Astrocyte (in vitro differentiated cells and primary cell): ENCODE data around the gene POU2AF3. TPM values are rescaled to one million over a fixed set of nuclear protein-coding genes. Genes with fewer than 3 reads are reported as not detected.

Source experiments
- DNase-seq: peaks from one replicate; pipeline ENCODE4 v3.0.0-alpha.2; 2010; ENCODE audit warnings: low read depth
- FAIRE-seq: peaks from 2 replicates; lab custom pipeline; 2011; peaks lifted over from hg19 to GRCh38; lab: Jason Lieb, UNC
- H2AFZ ChIP-seq: 2 replicates; pipeline ENCODE4 v1.6.0; 2012; ENCODE audit warnings: low read depth, low read length, inconsistent platforms
- H3K27ac ChIP-seq: 2 replicates; pipeline ENCODE4 v1.5.1; 2011; ENCODE audit warnings: low read depth, low read length, inconsistent platforms
- H3K27me3 ChIP-seq: 2 replicates; pipeline ENCODE4 v1.6.0; 2011; ENCODE audit warnings: low read length, inconsistent platforms; ENCODE audit not compliant: insufficient read depth
- H3K36me3 ChIP-seq: 2 replicates; pipeline ENCODE4 v1.5.1; 2011; ENCODE audit warnings: low read length, inconsistent platforms; ENCODE audit not compliant: insufficient read depth
- H3K4me1 ChIP-seq: 2 replicates; pipeline ENCODE4 v1.5.1; 2011; ENCODE audit warnings: low read length, inconsistent platforms; ENCODE audit not compliant: insufficient read depth
- H3K4me2 ChIP-seq: 2 replicates; pipeline ENCODE4 v1.6.0; 2012; ENCODE audit warnings: low read length, inconsistent platforms
- H3K4me3 ChIP-seq: 2 replicates; pipeline ENCODE4 v1.5.1; 2011; ENCODE audit warnings: low read depth, mild to moderate bottlenecking, low read length, inconsistent platforms; ENCODE audit not compliant: insufficient read depth
- H3K79me2 ChIP-seq: 2 replicates; pipeline ENCODE4 v1.6.0; 2012; ENCODE audit warnings: mild to moderate bottlenecking, low read length, inconsistent platforms; ENCODE audit not compliant: insufficient read depth
- H3K9ac ChIP-seq: 2 replicates; pipeline ENCODE4 v1.6.0; 2012; ENCODE audit warnings: mild to moderate bottlenecking, low read length, inconsistent platforms
- H3K9me3 ChIP-seq: 2 replicates; pipeline ENCODE4 v1.5.1; 2012; ENCODE audit warnings: low read depth, mild to moderate bottlenecking, low read length, inconsistent platforms; ENCODE audit not compliant: insufficient read depth
- H4K20me1 ChIP-seq: 2 replicates; pipeline ENCODE4 v1.6.0; 2012; ENCODE audit warnings: low read length, inconsistent platforms; ENCODE audit not compliant: insufficient read depth
- H3K27ac Mint-ChIP-seq: one replicate; pipeline ENCODE4 v1.8.0; 2021; ENCODE audit warnings: mild to moderate bottlenecking, mixed read lengths; ENCODE audit not compliant: unreplicated experiment
- H3K27me3 Mint-ChIP-seq: one replicate; pipeline ENCODE4 v1.8.0; 2021; ENCODE audit warnings: low read depth, mixed read lengths; ENCODE audit not compliant: unreplicated experiment
- H3K36me3 Mint-ChIP-seq: one replicate; pipeline ENCODE4 v1.8.0; 2021; ENCODE audit warnings: low read depth, mixed read lengths; ENCODE audit not compliant: unreplicated experiment
- H3K4me1 Mint-ChIP-seq: one replicate; pipeline ENCODE4 v1.8.0; 2021; ENCODE audit warnings: low read depth, mixed read lengths; ENCODE audit not compliant: unreplicated experiment
- H3K4me3 Mint-ChIP-seq: one replicate; pipeline ENCODE4 v1.8.0; 2021; ENCODE audit warnings: mild to moderate bottlenecking, moderate library complexity, mixed read lengths; ENCODE audit not compliant: unreplicated experiment
- H3K9me3 Mint-ChIP-seq: one replicate; pipeline ENCODE4 v1.8.0; 2021; ENCODE audit warnings: mild to moderate bottlenecking, mixed read lengths; ENCODE audit not compliant: unreplicated experiment
- EZH2 ChIP-seq: IDR thresholded peaks from 2 replicates; pipeline ENCODE4 v1.6.1; 2012; ENCODE audit warnings: mild to moderate bottlenecking, low read length, inconsistent platforms; ENCODE audit not compliant: insufficient read depth
- total RNA-seq: library from RNA; stranded (reverse); gene quantifications from 2 replicates; pipeline ENCODE4 v1.2.1, GENCODE V29; 2021
- TF ChIP-seq, protein P1 (sequence below): IDR thresholded peaks from 2 replicates; pipeline ENCODE4 v1.5.1; 2011; ENCODE audit warnings: low read depth, mild to moderate bottlenecking, inconsistent platforms, low read length, moderate library complexity; ENCODE audit not compliant: insufficient read depth

Gene POU2AF3
- total RNA-seq, 1 donor from 2014 or later = 0.27 TPM

- Mint-ChIP-seq H3K9me3 (no peaks in the 10 kb centered on the region), H3K4me3 (no peak overlapping the region), H3K36me3 (no peaks in the 10 kb centered on the region), H3K27ac (no peak overlapping the region), H3K27me3 (peaks cover 3% of the 10 kb centered on the region), H3K4me1 (no peaks in the 10 kb centered on the region)
- no peak overlapping the region for H3K27ac ChIP-seq
- no peaks in the 10 kb centered on the region for H3K36me3 ChIP-seq
- H3K9ac ChIP-seq = no peak overlapping the region
- peaks cover 4% of the 10 kb centered on the region for H3K27me3 ChIP-seq
- H3K4me3 ChIP-seq = no peak overlapping the region
- no peak overlapping the region for H3K4me2 ChIP-seq
- H4K20me1 ChIP-seq = no peaks in the 10 kb centered on the region
- FAIRE-seq (no peak), DNase-seq (no peak)
- no peaks in the 10 kb centered on the region for H3K79me2 ChIP-seq
- H2AFZ ChIP-seq = no peak overlapping the region
- H3K4me1 ChIP-seq = no peaks in the 10 kb centered on the region
- TF ChIP-seq, protein P1, sequence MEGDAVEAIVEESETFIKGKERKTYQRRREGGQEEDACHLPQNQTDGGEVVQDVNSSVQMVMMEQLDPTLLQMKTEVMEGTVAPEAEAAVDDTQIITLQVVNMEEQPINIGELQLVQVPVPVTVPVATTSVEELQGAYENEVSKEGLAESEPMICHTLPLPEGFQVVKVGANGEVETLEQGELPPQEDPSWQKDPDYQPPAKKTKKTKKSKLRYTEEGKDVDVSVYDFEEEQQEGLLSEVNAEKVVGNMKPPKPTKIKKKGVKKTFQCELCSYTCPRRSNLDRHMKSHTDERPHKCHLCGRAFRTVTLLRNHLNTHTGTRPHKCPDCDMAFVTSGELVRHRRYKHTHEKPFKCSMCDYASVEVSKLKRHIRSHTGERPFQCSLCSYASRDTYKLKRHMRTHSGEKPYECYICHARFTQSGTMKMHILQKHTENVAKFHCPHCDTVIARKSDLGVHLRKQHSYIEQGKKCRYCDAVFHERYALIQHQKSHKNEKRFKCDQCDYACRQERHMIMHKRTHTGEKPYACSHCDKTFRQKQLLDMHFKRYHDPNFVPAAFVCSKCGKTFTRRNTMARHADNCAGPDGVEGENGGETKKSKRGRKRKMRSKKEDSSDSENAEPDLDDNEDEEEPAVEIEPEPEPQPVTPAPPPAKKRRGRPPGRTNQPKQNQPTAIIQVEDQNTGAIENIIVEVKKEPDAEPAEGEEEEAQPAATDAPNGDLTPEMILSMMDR = no peak
- no peak for TF ChIP-seq EZH2
- no peaks in the 10 kb centered on the region for H3K9me3 ChIP-seq
These were observed 25.9 kb upstream of the POU2AF3 start for GRCh38 chr11:111272420-111272819.

DNA sequence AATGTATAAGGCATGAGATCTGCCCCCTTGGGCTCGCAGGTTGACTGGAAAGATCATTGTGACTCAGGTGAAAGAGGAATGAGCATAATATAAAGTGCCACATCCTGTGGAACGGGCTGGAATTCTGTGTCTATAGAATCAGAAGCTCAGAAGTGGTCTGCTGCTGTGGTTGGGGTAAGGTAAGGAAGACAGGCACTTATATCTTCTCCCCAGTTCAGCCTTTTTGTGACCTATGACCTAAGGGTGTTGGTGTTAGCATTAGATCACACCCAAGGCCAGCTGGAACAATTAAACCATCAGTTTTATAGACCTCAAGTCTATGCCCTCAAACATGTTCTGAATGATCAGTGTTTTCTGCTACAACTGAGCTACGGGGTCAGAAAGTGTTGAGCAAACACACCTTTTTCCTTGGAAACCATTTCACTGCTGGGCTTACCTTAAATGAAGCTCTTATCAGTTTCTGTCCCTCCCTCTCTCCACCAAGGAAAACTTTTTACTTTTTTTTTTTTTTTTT, 15.7 kb upstream of the POU2AF3 start:
- FAIRE-seq = no peak
- peaks cover 10% of the 10 kb centered on the region for H3K27me3 ChIP-seq
- no peaks in the 10 kb centered on the region for H4K20me1 ChIP-seq
- H3K9ac ChIP-seq = no peak overlapping the region
- no peak overlapping the region for H3K4me2 ChIP-seq
- Mint-ChIP-seq H3K36me3 (no peaks in the 10 kb centered on the region), H3K4me1 (no peaks in the 10 kb centered on the region), H3K27ac (no peak overlapping the region), H3K4me3 (no peak overlapping the region), H3K9me3 (no peaks in the 10 kb centered on the region), H3K27me3 (peaks cover 13% of the 10 kb centered on the region)
- H2AFZ ChIP-seq = no peak overlapping the region
- H3K27ac ChIP-seq = no peak overlapping the region
- TF ChIP-seq, protein P1 = no peak
- TF ChIP-seq EZH2 = no peak
- no peaks in the 10 kb centered on the region for H3K9me3 ChIP-seq
- H3K4me3 ChIP-seq = no peak overlapping the region
- H3K79me2 ChIP-seq = no peaks in the 10 kb centered on the region
- H3K36me3 ChIP-seq = no peaks in the 10 kb centered on the region
- no peaks in the 10 kb centered on the region for H3K4me1 ChIP-seq
- DNase-seq = no peak

DNA sequence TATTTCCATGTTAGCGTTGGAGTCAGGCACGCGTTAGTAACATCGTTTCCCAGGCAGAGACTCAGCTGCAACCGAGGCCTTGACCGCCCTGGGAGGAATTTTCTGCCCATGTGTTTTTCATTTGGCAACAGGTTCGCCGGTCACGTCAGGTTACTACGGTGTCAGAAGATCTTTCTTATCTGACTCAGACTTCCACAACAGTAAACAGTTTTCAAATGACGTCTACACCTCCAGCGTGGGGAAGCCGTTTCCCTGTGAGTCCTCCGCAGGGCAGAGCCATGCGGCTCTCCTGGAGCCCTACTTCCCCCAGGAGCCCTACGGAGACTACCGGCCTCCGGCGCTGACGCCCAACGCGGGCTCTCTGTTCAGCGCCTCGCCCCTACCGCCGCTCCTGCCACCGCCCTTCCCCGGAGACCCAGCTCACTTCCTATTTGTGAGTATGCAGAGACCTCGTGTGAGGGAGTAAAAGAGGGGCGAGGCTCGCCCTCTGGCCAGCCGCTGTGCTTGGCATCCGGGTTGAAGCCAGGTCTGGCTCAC, 14.3 kb upstream of the POU2AF3 start:
- Mint-ChIP-seq H3K27me3 (peaks cover 8% of the 10 kb centered on the region), H3K36me3 (no peaks in the 10 kb centered on the region), H3K4me1 (no peaks in the 10 kb centered on the region), H3K9me3 (no peaks in the 10 kb centered on the region), H3K27ac (no peak overlapping the region), H3K4me3 (no peak overlapping the region)
- TF ChIP-seq EZH2 = no peak
- TF ChIP-seq, protein P1 = no peak
- Histone ChIP-seq H4K20me1 (no peaks in the 10 kb centered on the region), H3K36me3 (no peaks in the 10 kb centered on the region), H3K9ac (no peak overlapping the region), H3K27ac (no peak overlapping the region), H3K79me2 (no peaks in the 10 kb centered on the region), H3K4me3 (no peak overlapping the region), H3K27me3 (peaks cover 10% of the 10 kb centered on the region), H3K4me2 (no peak overlapping the region), H3K9me3 (no peaks in the 10 kb centered on the region), H3K4me1 (no peaks in the 10 kb centered on the region), H2AFZ (no peak overlapping the region)
- DNase-seq (no peak), FAIRE-seq (no peak)
